ENCODE measurements around the gene SETX.
"Not testable (repeated sequence)": the region's sequence is repeated elsewhere in the genome, so short reads cannot be mapped to it uniquely, and the experiment has no call there.

Gene SETX

GRCh38 chr9:132269704-132270516 lies 84.9 kb downstream of the SETX start:
- not testable (repeated sequence) for DNase-seq

GRCh38 chr9:132268725-132269352 lies 85.9 kb downstream of the SETX start:
- peak; percentile 67 for DNase-seq

- DNase-seq, result no peak
Measured at GRCh38 chr9:132267660-132268059, 87.1 kb downstream of the SETX start.

- no peak for DNase-seq
Measured at GRCh38 chr9:132266017-132266416, 88.8 kb downstream of the SETX start.

GRCh38 chr9:132260846-132261245 lies 93.9 kb downstream of the SETX start:
- no peak for DNase-seq

DNA sequence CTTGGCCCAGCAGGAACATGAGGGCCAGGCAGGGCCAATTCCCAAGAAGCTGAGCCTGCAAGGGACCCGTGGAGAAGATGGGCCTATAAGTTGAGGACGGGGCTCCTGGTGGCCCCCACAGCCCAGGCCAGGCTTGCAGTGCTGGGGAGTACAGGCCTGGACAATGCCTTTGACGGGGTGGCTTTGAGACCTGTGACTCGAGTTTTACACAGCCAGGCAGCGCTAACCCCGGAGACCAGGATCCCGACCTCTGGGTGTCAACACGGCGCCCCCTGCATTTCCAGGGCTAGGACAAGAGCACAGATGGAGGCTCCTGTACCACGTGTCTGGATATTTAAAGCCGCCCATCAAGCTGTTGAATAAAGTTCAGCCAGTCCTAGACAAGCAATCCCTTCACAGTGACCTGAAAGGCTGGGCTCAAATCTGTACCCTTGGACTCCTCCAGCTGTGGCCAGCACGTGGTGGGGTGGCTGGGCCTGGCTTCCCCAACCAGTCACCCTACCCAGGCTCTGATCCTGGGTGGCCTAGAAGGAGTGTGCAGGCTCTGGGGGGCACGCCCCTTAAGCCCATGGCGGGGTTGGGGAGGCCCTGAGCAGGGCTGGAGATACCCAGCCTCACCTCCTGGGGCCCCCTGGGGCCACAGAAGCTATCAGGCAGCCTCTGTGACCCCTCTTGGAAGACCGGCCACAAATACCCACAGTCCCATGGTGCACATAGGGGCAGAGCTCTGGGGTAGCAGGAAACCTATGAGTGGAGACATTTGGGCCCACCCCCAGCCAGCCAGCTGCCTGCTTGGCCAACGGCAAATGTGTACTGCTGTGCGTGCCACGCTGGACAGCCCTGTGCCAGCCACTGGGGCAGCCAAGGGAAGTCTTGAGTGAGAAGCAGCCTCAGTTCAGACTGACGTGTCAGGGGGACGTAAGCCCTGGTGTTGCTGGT lies 104.2 kb downstream of the SETX start:
- DNase-seq, result no peak

GRCh38 chr9:132249690-132250089 lies 105.1 kb downstream of the SETX start:
- no peak for DNase-seq

- no peak for DNase-seq
Measured at GRCh38 chr9:132249123-132249522, 105.7 kb downstream of the SETX start.

- no peak for DNase-seq
Measured at GRCh38 chr9:132247942-132248341, 106.8 kb downstream of the SETX start.

- no peak for DNase-seq
Measured at GRCh38 chr9:132245465-132245864, 109.3 kb downstream of the SETX start.

DNA sequence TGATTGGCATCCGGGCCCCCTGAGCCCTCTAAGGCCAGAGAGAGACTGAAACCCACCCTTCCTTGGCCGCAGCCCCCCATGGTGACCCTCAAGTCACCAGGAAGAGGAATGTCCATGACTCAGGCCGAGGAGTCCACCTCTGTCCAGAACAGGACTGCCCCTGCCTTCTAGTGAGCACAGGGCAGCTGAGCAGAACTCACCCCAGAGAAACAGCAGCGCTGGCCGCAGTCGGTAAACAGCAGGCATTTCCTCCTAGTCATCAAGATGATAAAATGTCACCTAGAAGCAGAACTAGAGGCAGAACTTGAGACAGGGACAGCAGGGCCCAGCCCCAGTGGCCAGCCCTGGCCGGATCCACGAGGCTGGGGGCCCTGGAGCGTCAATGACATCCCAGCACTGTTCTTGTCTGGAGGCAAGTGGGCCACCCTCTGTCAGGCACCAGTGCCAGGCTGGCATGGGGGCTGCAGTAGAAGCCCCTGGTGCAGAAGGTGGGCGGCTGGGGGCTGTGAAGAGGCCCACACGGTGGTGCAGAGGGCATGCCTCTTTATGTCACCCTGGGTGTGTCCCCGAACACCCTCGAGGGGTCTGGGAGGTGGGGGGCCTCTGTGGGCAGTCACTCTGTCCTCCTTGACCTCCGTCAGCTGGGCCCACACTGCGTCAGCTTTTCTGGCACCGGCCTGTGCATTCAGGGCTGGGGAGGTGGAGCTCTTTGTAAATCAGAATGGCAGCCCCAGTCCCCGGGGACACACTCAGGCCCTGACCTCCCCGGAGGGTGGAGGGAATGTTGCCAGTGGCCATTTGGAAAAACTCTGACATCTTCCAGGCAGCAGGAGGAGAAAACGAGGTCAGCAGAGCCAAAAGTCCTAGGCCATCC lies 110.0 kb downstream of the SETX start:
- no peak for DNase-seq

- no peak for DNase-seq
Measured at GRCh38 chr9:132243156-132244074, 111.4 kb downstream of the SETX start.

DNA sequence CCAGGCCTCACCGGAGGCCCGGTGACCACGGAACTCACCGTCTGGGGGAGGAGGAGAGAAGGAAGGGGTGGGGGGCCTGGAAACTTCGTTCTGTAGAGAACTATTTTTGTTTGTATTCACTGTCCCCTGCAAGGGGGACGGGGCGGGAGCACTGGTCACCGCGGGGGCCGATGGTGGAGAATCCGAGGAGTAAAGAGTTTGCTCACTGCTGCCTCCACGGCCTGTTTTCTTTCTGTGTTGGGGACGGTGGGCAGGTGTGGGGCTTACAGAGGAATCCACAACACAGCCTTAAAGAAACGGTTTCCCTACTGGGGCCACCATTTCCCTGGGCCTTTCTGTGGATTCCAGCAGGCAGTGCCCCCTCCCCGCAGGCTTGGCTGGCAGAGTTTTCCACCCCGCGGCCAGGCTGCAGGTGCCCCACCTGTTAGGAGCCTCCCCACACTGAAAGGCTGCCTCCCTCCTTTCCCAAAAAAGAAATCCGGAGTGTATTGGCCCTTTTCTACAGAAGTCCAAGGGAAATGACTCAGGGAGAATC lies 112.1 kb downstream of the SETX start:
- no peak for DNase-seq

DNA sequence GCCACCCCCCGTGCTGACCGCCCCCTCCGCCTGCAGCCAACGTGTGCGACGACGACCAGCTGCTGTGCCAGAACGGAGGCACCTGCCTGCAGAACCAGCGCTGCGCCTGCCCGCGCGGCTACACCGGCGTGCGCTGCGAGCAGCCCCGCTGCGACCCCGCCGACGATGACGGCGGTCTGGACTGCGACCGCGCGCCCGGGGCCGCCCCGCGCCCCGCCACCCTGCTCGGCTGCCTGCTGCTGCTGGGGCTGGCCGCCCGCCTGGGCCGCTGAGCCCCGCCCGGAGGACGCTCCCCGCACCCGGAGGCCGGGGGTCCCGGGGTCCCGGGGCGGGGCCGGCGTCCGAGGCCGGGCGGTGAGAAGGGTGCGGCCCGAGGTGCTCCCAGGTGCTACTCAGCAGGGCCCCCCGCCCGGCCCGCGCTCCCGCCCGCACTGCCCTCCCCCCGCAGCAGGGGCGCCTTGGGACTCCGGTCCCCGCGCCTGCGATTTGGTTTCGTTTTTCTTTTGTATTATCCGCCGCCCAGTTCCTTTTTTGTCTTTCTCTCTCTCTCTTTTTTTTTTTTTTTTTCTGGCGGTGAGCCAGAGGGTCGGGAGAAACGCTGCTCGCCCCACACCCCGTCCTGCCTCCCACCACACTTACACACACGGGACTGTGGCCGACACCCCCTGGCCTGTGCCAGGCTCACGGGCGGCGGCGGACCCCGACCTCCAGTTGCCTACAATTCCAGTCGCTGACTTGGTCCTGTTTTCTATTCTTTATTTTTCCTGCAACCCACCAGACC lies 112.8 kb downstream of the SETX start:
- DNase-seq, result peak; percentile 44

- DNase-seq, result no peak
Measured at GRCh38 chr9:132241483-132241839, 113.3 kb downstream of the SETX start.

DNA sequence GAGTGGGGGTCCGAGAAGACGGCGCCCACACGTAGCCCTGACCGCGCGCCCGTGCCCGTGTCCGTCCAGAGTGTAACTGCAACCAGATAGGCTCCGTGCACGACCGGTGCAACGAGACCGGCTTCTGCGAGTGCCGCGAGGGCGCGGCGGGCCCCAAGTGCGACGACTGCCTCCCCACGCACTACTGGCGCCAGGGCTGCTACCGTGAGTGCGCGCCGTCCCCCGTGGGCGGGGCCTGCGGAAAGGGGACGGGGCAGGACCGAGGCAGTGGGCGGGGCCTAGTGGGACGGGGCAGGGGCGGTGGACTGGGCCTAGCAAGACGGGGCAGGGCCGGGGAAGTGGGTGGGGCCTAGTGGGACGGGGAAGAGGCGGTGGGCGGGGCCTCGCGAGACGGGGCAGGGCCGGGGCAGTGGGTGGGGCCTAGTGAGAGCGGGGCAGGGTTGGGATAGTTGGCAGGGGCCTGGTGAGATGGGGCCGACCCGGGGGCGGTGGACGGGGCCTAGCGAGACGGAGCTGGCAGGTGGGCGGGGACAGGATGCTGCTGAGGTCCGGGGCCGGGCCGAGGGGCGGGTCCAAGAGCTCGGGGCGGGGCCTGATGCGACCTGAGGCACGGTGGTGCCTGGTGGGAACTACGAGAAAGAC lies 113.8 kb downstream of the SETX start:
- DNase-seq, result peak; percentile 98

DNA sequence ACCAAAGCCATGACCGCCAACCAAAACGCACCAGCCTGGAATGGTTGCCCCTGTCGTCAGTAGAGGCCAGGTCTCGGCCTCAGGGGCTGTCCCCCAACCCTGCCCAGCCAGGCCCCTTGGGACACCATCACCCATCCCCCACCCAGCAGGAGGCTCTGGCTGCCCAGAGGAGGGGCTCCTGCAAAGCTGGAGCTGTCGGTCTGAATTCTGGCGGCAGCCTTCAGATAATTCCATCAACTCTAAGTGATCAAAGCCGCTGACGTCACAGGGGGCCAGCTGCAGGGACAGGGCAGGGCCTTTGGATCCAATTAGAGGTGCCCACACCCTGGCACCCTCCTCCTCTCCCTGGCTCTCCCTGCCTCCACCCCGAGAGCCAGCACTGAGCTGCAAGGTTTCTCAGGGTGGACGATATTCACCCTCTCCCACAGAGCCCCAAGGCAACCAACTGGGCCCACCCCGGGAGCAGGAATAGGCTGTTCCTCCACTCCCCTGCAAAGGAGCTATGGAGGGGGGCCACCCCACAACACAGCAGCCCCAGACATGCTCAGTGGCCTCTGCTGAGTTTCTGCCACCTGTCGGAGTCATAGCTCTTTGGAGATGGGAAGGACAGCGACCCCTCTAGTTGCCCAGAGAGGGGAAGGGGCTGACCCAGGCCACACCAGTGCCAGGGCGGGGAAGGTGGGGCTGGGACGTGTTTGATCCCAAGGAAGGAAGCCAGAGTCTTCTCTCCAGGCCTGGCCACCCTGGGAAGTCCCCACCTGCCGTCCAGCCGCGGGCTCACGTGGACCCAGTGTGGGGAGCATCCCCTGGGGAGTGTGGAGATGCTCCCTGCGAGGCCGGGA lies 114.6 kb downstream of the SETX start:
- no peak for DNase-seq

DNA sequence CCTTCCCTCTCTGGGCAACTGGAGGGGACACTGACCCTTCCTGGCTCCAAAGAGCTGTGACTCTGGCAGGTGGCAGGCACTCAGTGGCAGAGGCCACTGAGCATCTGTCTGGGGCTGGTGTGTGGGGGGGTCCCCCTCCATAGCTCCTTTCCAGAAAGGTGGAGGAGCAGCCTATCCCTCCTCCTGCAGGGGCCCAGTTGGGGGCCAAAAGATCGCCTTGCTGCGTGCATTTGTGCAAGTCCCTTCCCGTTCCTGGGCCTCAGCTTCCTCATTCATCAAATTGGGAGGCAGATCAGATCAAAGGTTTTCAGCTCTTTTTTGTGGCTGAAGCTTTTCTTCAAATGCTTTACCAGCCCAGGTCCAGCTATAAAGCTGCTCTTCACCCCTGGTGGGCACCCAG lies 115.3 kb downstream of the SETX start:
- DNase-seq, result no peak

DNA sequence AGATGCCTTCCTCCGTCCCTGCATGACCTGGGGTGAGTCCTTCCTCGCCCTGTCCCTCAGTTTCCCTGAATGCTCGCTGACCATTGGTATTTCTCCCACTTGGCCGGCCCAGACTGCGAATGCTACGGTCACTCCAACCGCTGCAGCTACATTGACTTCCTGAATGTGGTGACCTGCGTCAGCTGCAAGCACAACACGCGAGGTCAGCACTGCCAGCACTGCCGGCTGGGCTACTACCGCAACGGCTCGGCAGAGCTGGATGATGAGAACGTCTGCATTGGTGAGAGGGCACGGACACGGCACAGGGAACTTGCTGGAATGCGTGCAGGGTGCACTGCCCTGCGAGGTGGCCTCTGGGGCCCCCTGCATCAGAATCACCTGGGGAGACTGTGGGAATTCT lies 115.8 kb downstream of the SETX start:
- DNase-seq, result no peak

All from activated gamma-delta T cell treated with Interleukin-2 at 50 U/mL for 16 hours (primary cell).